HepG2 (cell line): ENCODE results near the gene ARHGAP30. TPM values are rescaled to one million over a fixed set of nuclear protein-coding genes. Genes with fewer than 3 reads are reported as not detected.
A peak's percentile ranks its signal among the peaks of the same experiment; 100 is the strongest.

ENCODE experiments used
- ARNT2 ChIP-seq: sonication (generic); formaldehyde crosslinking; IDR thresholded peaks from 2 replicates; pipeline ENCODE4 v1.8.0; 2022; ENCODE audit warnings: mild to moderate bottlenecking, low read depth, missing genetic modification reagents, moderate library complexity
- FOXC1 ChIP-seq: sonication (generic); formaldehyde crosslinking; IDR thresholded peaks from 2 replicates; pipeline ENCODE4 v1.8.0; 2022; ENCODE audit warnings: mild to moderate bottlenecking, missing genetic modification reagents, borderline replicate concordance
- HOXA3 ChIP-seq: sonication (generic); formaldehyde crosslinking; IDR thresholded peaks from 2 replicates; pipeline ENCODE4 v1.5.0; 2020; ENCODE audit warnings: missing genetic modification reagents
- MED8 ChIP-seq: sonication (generic); formaldehyde crosslinking; IDR thresholded peaks from 2 replicates; pipeline ENCODE4 v1.8.1; 2023; ENCODE audit warnings: mild to moderate bottlenecking, missing genetic modification reagents; ENCODE audit not compliant: insufficient replicate concordance
- NKX3-1 ChIP-seq: sonication (generic); formaldehyde crosslinking; IDR thresholded peaks from 2 replicates; pipeline ENCODE4 v1.5.0; 2020; ENCODE audit warnings: missing genetic modification reagents
- POLR2G ChIP-seq: fragments of 200-400 bp; formaldehyde crosslinking; IDR thresholded peaks from 2 replicates; pipeline ENCODE4 v1.6.1; 2018; ENCODE audit warnings: mild to moderate bottlenecking, low read depth, low read length, moderate library complexity
- RORA ChIP-seq: sonication (generic); formaldehyde crosslinking; IDR thresholded peaks from 2 replicates; pipeline ENCODE4 v1.5.0; 2020; ENCODE audit warnings: mild to moderate bottlenecking, missing genetic modification reagents, moderate library complexity
- TBX2 ChIP-seq: sonication (generic); formaldehyde crosslinking; IDR thresholded peaks from 2 replicates; pipeline ENCODE4 v1.5.0; 2020; ENCODE audit warnings: missing genetic modification reagents, mild to moderate bottlenecking, borderline replicate concordance
- THYN1 ChIP-seq: sonication (generic); formaldehyde crosslinking; IDR thresholded peaks from 2 replicates; pipeline ENCODE4 v1.8.1; 2023; ENCODE audit warnings: low read depth, mild to moderate bottlenecking, moderate library complexity, missing genetic modification reagents, borderline replicate concordance
- TMF1 ChIP-seq: sonication (generic); formaldehyde crosslinking; IDR thresholded peaks from 2 replicates; pipeline ENCODE4 v1.8.1; 2022; ENCODE audit warnings: low read depth, missing genetic modification reagents
- ZBTB39 ChIP-seq: sonication (generic); formaldehyde crosslinking; IDR thresholded peaks from 2 replicates; pipeline ENCODE4 v1.5.0; 2020; ENCODE audit warnings: missing genetic modification reagents
- ZFY ChIP-seq: sonication (generic); formaldehyde crosslinking; IDR thresholded peaks from 2 replicates; pipeline ENCODE4 v1.4.0; 2020; ENCODE audit warnings: missing genetic modification reagents
- ZHX2 ChIP-seq, 2 experiments: sonication (generic) in 1 of 2; formaldehyde crosslinking in 1 of 2; IDR thresholded peaks; 2 replicates each; pipeline versions ENCODE4 v1.6.1 to v1.9.0; 2014 to 2022; ENCODE audit warnings: antibody characterized with exemption in 1 of 2, borderline replicate concordance in 1 of 2, inconsistent platforms in 1 of 2, low read depth in 1 of 2, missing genetic modification reagents in 1 of 2
- ZNF275 ChIP-seq: sonication (generic); formaldehyde crosslinking; IDR thresholded peaks from 2 replicates; pipeline ENCODE4 v1.8.0; 2022; ENCODE audit warnings: missing genetic modification reagents, mild to moderate bottlenecking, inconsistent platforms, borderline replicate concordance
- ZNF558 ChIP-seq: sonication (generic); formaldehyde crosslinking; IDR thresholded peaks from 2 replicates; pipeline ENCODE4 v1.9.0; 2022; ENCODE audit warnings: mild to moderate bottlenecking, missing genetic modification reagents, borderline replicate concordance
- polyA plus RNA-seq, 8 experiments: library from polyadenylated mRNA; depleted of rRNA in 3 of 8; stranded (reverse) in 7 of 8; unstranded in 1 of 8; fragments of >200 nt; fragmentation: Illumina TruSeq in 4 of 8; extraction: Trizol in 4 of 8; gene quantifications; 2 replicates each; pipeline versions ENCODE4 v1.2.1 to v1.2.3, GENCODE V29; 2011 to 2016; ENCODE audit warnings: low read depth in 4 of 8, missing spikeins in 1 of 8, mixed read lengths in 1 of 8; ENCODE audit not compliant: insufficient read depth in 1 of 8
- total RNA-seq, 5 experiments: library from RNA; depleted of rRNA; stranded (reverse); fragments of >200 nt; fragmentation: Illumina TruSeq; extraction: Trizol; gene quantifications; 2 replicates each; pipeline ENCODE4 v1.2.3, GENCODE V29; 2016; ENCODE audit warnings: low read depth in 1 of 5

The ARHGAP30 gene
- total and polyA plus RNA-seq, 2 of the 13 experiments (the other 11 are each of a cell fraction or from before 2014, with no cell fraction given) = 0.13 to 0.20 TPM

- TF ChIP-seq ZBTB39 (CRISPR knock-in tag) = no peak
- TF ChIP-seq ZFY (CRISPR knock-in tag) = peak; percentile 78
- peak; percentile 99 for TF ChIP-seq HOXA3
- 0 out of 2 replicates have a peak, but pooled peaks have one; percentile 39 for TF ChIP-seq NKX3-1 (CRISPR knock-in tag)
- TF ChIP-seq TBX2 (CRISPR knock-in tag) = peak; percentile 57
- 0 out of 2 replicates have a peak, but pooled peaks have one; percentile 37 for TF ChIP-seq THYN1 (CRISPR knock-in tag)
- TF ChIP-seq ZNF275 (CRISPR knock-in tag) = 0 out of 2 replicates have a peak, but pooled peaks have one; percentile 69
- TF ChIP-seq RORA = 0 out of 2 replicates have a peak, but pooled peaks have one; percentile 80
- TF ChIP-seq FOXC1 = peak; percentile 75; the same call in 1 of the 2 replicates
- TF ChIP-seq POLR2G = peak; percentile 93
- no peak for TF ChIP-seq ZNF558 (CRISPR knock-in tag)
- TF ChIP-seq MED8 (CRISPR knock-in tag) = peak; percentile 47
- TF ChIP-seq ZHX2 (IDR thresholded peaks at IDR 0.05; ENCODE audit: low read depth) = peak; percentile 96
- peak; percentile 26; the same call in 1 of the 2 replicates for TF ChIP-seq ZHX2 (CRISPR knock-in tag; IDR thresholded peaks at IDR 0.05; ENCODE audit: borderline replicate concordance)
- TF ChIP-seq TMF1 = no peak
- peak; percentile 57; the same call in 1 of the 2 replicates for TF ChIP-seq ARNT2 (CRISPR knock-in tag)
These were observed 23.7 kb downstream of the ARHGAP30 start, which contains the start of gene USF1 (continued) for GRCh38 chr1:161045736-161046604.
